Measurements from ENCODE around the gene NPHP4. TPM values are rescaled to one million over a fixed set of nuclear protein-coding genes. Genes with fewer than 3 reads are reported as not detected.

NPHP4 gene
- polyA plus RNA-seq, 4 donors, result 6.8 to 17.1 (median 10.8) TPM

GRCh38 chr1:5975133-5975880, 16.9 kb downstream of the NPHP4 start:
- no peak for DNase-seq (ENCODE audit: low read depth in 4 of 4, low spot score in 3 of 4)

GRCh38 chr1:5974631-5975030, 17.6 kb downstream of the NPHP4 start:
- DNase-seq (ENCODE audit: low read depth in 4 of 4, low spot score in 3 of 4), result no peak

GRCh38 chr1:5973771-5974170, 18.5 kb downstream of the NPHP4 start:
- DNase-seq (ENCODE audit: low read depth in 4 of 4, low spot score in 3 of 4), result no peak

- no peak for DNase-seq (ENCODE audit: low read depth in 4 of 4, low spot score in 3 of 4)
These were observed 20.1 kb downstream of the NPHP4 start for GRCh38 chr1:5972198-5972520.

GRCh38 chr1:5971471-5972197, 20.6 kb downstream of the NPHP4 start:
- DNase-seq (ENCODE audit: low read depth in 4 of 4, low spot score in 3 of 4), result no peak

- DNase-seq (ENCODE audit: low read depth in 4 of 4, low spot score in 3 of 4), result no peak
These were observed 21.5 kb downstream of the NPHP4 start for GRCh38 chr1:5970610-5971273.

- DNase-seq (ENCODE audit: low read depth in 4 of 4, low spot score in 3 of 4), result no peak
These were observed 23.1 kb downstream of the NPHP4 start for GRCh38 chr1:5969168-5969567.

- no peak for DNase-seq (ENCODE audit: low read depth in 4 of 4, low spot score in 3 of 4)
These were observed 24.0 kb downstream of the NPHP4 start for GRCh38 chr1:5968161-5968736.

GRCh38 chr1:5967351-5968160, 24.7 kb downstream of the NPHP4 start:
- DNase-seq (ENCODE audit: low read depth in 4 of 4, low spot score in 3 of 4), result no peak

GRCh38 chr1:5966543-5967205, 25.6 kb downstream of the NPHP4 start:
- no peak for DNase-seq (ENCODE audit: low read depth in 4 of 4, low spot score in 3 of 4)

- no peak for DNase-seq (ENCODE audit: low read depth in 4 of 4, low spot score in 3 of 4)
These were observed 26.6 kb downstream of the NPHP4 start for GRCh38 chr1:5965586-5966131.

- no peak for DNase-seq (ENCODE audit: low read depth in 4 of 4, low spot score in 3 of 4)
These were observed 29.7 kb downstream of the NPHP4 start for GRCh38 chr1:5962265-5963105.

GRCh38 chr1:5961601-5962000, 30.6 kb downstream of the NPHP4 start:
- DNase-seq (ENCODE audit: low read depth in 4 of 4, low spot score in 3 of 4), result no peak

GRCh38 chr1:5960336-5960735, 31.9 kb downstream of the NPHP4 start:
- DNase-seq (ENCODE audit: low read depth in 4 of 4, low spot score in 3 of 4), result no peak

GRCh38 chr1:5959667-5960230, 32.5 kb downstream of the NPHP4 start:
- DNase-seq (ENCODE audit: low read depth in 4 of 4, low spot score in 3 of 4), result no peak

- DNase-seq (ENCODE audit: low read depth in 4 of 4, low spot score in 3 of 4), result no peak
These were observed 33.1 kb downstream of the NPHP4 start for GRCh38 chr1:5959087-5959486.

GRCh38 chr1:5956022-5956830, 36.0 kb downstream of the NPHP4 start:
- no peak for DNase-seq (ENCODE audit: low read depth in 4 of 4, low spot score in 3 of 4)

- no peak for DNase-seq (ENCODE audit: low read depth in 4 of 4, low spot score in 3 of 4)
These were observed 36.7 kb downstream of the NPHP4 start for GRCh38 chr1:5955479-5955977.

Measured in left renal pelvis (tissue), 4 donors.